Measurements from ENCODE around the gene TET1. TPM values are rescaled to one million over a fixed set of nuclear protein-coding genes. Genes with fewer than 3 reads are reported as not detected.

TET1 gene
- total RNA-seq, 1 experiment from 2014 or later = 2.3 TPM

DNA sequence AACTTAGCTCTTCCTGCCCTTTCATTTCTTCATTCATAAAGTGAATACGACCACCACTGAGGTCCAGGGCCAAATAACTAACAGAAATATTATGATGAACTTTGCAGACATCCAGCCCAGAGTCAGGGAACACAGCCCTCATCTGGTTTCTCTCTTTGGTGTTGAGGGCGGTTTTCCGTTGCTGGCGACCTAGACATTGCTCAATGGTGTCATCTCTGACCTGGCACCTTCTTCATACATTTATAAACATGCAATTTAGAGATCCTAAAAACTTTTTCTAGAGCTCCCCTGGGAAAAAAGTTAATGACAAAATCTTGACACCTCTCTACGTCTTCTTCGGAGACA is 324 bp upstream of the TET1 start:
- intact Hi-C loops (cut with micrococcal nuclease; ENCODE audit: unreplicated experiment) = no loop called here
- no peaks in the 10 kb centered on the region for H3K27me3 ChIP-seq (ENCODE audit: control insufficient read depth, insufficient read depth, low read length)
- H3K4me3 ChIP-seq (ENCODE audit: low read depth in 2 of 2, low read length in 2 of 2) = peak overlapping the region; percentile 62 to 64
- CTCF ChIA-PET = no interaction called here
- peak overlapping the region; percentile 74 for H3K27ac ChIP-seq (ENCODE audit: low read length)
- BruUV-seq (replicated peaks) = no TSS peak
- H3K4me1 ChIP-seq (ENCODE audit: control insufficient read depth, insufficient read depth, low read length) = peaks cover 13% of the 10 kb centered on the region
- DNase-seq (ENCODE audit: low read depth, low spot score) (no peak), ATAC-seq (no peak)
- H3K36me3 ChIP-seq (ENCODE audit: control insufficient read depth, insufficient read depth, low read length) = no peaks in the 10 kb centered on the region; the same call in 1 of the 2 replicates
- TF ChIP-seq, protein P1, sequence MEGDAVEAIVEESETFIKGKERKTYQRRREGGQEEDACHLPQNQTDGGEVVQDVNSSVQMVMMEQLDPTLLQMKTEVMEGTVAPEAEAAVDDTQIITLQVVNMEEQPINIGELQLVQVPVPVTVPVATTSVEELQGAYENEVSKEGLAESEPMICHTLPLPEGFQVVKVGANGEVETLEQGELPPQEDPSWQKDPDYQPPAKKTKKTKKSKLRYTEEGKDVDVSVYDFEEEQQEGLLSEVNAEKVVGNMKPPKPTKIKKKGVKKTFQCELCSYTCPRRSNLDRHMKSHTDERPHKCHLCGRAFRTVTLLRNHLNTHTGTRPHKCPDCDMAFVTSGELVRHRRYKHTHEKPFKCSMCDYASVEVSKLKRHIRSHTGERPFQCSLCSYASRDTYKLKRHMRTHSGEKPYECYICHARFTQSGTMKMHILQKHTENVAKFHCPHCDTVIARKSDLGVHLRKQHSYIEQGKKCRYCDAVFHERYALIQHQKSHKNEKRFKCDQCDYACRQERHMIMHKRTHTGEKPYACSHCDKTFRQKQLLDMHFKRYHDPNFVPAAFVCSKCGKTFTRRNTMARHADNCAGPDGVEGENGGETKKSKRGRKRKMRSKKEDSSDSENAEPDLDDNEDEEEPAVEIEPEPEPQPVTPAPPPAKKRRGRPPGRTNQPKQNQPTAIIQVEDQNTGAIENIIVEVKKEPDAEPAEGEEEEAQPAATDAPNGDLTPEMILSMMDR (IDR thresholded peaks at IDR 0.05) = no peak
- TF ChIP-seq, protein P2, sequence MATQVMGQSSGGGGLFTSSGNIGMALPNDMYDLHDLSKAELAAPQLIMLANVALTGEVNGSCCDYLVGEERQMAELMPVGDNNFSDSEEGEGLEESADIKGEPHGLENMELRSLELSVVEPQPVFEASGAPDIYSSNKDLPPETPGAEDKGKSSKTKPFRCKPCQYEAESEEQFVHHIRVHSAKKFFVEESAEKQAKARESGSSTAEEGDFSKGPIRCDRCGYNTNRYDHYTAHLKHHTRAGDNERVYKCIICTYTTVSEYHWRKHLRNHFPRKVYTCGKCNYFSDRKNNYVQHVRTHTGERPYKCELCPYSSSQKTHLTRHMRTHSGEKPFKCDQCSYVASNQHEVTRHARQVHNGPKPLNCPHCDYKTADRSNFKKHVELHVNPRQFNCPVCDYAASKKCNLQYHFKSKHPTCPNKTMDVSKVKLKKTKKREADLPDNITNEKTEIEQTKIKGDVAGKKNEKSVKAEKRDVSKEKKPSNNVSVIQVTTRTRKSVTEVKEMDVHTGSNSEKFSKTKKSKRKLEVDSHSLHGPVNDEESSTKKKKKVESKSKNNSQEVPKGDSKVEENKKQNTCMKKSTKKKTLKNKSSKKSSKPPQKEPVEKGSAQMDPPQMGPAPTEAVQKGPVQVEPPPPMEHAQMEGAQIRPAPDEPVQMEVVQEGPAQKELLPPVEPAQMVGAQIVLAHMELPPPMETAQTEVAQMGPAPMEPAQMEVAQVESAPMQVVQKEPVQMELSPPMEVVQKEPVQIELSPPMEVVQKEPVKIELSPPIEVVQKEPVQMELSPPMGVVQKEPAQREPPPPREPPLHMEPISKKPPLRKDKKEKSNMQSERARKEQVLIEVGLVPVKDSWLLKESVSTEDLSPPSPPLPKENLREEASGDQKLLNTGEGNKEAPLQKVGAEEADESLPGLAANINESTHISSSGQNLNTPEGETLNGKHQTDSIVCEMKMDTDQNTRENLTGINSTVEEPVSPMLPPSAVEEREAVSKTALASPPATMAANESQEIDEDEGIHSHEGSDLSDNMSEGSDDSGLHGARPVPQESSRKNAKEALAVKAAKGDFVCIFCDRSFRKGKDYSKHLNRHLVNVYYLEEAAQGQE (IDR thresholded peaks at IDR 0.05; ENCODE audit: insufficient read depth in 1 of 2, low read depth in 2 of 2, low read length in 1 of 2) = no peak
- TF ChIP-seq POLR2AphosphoS5 (IDR thresholded peaks at IDR 0.05; ENCODE audit: low read depth, low read length) (no peak), SIN3A (IDR thresholded peaks at IDR 0.05; ENCODE audit: borderline replicate concordance, insufficient read depth, low read depth, low read length) (no peak), TCF7L2 (IDR thresholded peaks at IDR 0.05; ENCODE audit: low read depth, low read length) (no peak)
- POLR2A ChIA-PET = interaction anchor here (0.6 to 0.7 kb wide), 2 partner anchors 89 to 1024 kb away, joined by 3 to 7 read pairs; no protein-coding TSS in a partner anchor
- in situ Hi-C loops (cut with HindIII; ENCODE audit: low pct_unique_long_range_greater_than_20kb, low sequenced_read_pairs) = no loop called here
- H3K9me3 ChIP-seq (ENCODE audit: control insufficient read depth, insufficient read depth, low read depth, low read length) = no peaks in the 10 kb centered on the region

DNA sequence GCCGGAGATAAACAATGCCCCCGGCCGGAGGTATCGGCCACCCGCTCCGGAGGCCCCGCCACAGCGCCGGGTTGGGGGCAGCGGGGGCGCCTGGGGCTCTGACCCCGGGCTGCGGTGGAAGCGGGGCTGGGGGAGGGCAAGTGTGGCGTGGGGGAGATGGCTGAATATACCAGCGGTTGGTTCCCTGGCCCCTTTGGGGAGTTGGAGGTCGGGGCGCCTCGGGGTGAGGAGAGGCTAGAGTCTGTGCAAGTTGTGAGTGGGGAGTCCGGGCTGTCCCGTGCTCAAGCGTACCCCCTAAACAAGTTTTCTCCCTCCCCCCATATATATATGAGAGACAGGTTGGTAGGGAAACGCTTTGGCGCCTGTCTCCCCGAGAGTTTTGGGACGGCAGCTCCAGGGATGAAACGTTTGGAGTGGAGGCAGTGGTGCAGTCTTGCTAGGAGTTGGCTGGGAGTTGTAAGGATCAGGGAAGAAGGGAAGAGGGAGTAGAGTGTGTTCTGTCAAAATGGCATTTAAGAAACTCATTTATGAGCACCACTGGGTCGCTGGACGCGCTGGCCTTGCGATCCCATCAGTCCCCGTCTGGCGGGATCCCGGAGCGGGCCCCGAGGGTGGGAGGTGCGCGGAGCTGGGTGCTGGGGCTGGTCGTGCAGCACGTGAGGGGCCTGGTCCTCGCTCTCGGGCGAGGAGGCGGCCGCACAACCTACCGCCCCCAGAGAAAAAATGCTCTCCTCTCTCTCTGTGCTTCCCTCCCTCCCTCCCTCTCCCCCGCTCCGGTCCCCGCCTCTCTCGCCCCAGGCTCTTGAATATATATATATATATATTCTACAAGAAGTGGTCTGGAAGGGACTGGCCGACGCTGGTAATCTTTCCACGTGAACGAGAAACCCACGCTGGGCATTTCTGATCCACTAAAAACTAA is 1.1 kb downstream of the TET1 start:
- ATAC-seq (peak; percentile 72), DNase-seq (ENCODE audit: low read depth, low spot score) (no peak)
- Histone ChIP-seq H3K27ac (ENCODE audit: low read length) (peak overlapping the region; percentile 82), H3K4me1 (ENCODE audit: control insufficient read depth, insufficient read depth, low read length) (peaks cover 13% of the 10 kb centered on the region), H3K27me3 (ENCODE audit: control insufficient read depth, insufficient read depth, low read length) (no peaks in the 10 kb centered on the region), H3K36me3 (ENCODE audit: control insufficient read depth, insufficient read depth, low read length) (no peaks in the 10 kb centered on the region; the same call in 1 of the 2 replicates), H3K4me3 (ENCODE audit: low read depth in 2 of 2, low read length in 2 of 2) (peak overlapping the region; percentile 62 to 64), H3K9me3 (ENCODE audit: control insufficient read depth, insufficient read depth, low read depth, low read length) (no peaks in the 10 kb centered on the region)
- TF ChIP-seq, protein P1 (IDR thresholded peaks at IDR 0.05) = no peak
- in situ Hi-C loops (cut with HindIII; ENCODE audit: low pct_unique_long_range_greater_than_20kb, low sequenced_read_pairs) = no loop called here
- BruUV-seq (replicated peaks) = no TSS peak
- intact Hi-C loops (cut with micrococcal nuclease; ENCODE audit: unreplicated experiment) = no loop called here
- POLR2A ChIA-PET = interaction anchor here (0.5 to 0.6 kb wide), 2 partner anchors 58 to 229 kb away, joined by 3 to 10 read pairs; partner anchors contain the start of gene HNRNPH3
- CTCF ChIA-PET = interaction anchor here (0.7 kb wide), 1 partner anchor 167 kb away, joined by 4 read pairs; no protein-coding TSS in a partner anchor

All from Panc1 (cell line).